Measurements from ENCODE around the gene KCNQ5. TPM values are rescaled to one million over a fixed set of nuclear protein-coding genes. Genes with fewer than 3 reads are reported as not detected.

KCNQ5 gene
- total RNA-seq, 2 donors from 2014 or later: 0.67 TPM; not detected in 1

DNA sequence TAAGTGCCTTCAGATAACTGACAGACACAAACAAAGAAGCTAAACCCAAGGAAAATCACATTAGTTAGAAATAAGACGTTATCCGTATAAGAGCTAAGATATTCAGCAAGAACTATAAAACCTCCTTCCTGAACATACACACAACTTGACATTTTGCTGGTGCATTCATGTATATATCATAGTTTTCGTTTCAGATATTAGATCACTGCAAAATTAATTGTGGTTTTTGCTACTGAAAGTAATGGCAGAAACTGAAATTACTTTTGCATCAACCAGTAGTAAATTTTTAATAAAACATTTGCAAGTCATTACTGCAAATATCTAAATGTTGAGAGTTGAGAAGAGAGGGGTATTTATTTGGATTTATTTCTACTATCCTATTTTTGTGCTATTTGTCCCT is 26.1 kb upstream of the KCNQ5 start:
- no peaks in the 10 kb centered on the region for H3K9me3 ChIP-seq
- DNase-seq (ENCODE audit: low spot score): no peak
- no peaks in the 10 kb centered on the region for H3K4me1 ChIP-seq
- H3K27ac ChIP-seq: no peak overlapping the region
- H3K4me3 ChIP-seq: no peak overlapping the region
- TF ChIP-seq, protein P1, sequence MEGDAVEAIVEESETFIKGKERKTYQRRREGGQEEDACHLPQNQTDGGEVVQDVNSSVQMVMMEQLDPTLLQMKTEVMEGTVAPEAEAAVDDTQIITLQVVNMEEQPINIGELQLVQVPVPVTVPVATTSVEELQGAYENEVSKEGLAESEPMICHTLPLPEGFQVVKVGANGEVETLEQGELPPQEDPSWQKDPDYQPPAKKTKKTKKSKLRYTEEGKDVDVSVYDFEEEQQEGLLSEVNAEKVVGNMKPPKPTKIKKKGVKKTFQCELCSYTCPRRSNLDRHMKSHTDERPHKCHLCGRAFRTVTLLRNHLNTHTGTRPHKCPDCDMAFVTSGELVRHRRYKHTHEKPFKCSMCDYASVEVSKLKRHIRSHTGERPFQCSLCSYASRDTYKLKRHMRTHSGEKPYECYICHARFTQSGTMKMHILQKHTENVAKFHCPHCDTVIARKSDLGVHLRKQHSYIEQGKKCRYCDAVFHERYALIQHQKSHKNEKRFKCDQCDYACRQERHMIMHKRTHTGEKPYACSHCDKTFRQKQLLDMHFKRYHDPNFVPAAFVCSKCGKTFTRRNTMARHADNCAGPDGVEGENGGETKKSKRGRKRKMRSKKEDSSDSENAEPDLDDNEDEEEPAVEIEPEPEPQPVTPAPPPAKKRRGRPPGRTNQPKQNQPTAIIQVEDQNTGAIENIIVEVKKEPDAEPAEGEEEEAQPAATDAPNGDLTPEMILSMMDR (IDR thresholded peaks at IDR 0.05): no peak
- no peaks in the 10 kb centered on the region for H3K36me3 ChIP-seq
- no peaks in the 10 kb centered on the region for H3K27me3 ChIP-seq

DNA sequence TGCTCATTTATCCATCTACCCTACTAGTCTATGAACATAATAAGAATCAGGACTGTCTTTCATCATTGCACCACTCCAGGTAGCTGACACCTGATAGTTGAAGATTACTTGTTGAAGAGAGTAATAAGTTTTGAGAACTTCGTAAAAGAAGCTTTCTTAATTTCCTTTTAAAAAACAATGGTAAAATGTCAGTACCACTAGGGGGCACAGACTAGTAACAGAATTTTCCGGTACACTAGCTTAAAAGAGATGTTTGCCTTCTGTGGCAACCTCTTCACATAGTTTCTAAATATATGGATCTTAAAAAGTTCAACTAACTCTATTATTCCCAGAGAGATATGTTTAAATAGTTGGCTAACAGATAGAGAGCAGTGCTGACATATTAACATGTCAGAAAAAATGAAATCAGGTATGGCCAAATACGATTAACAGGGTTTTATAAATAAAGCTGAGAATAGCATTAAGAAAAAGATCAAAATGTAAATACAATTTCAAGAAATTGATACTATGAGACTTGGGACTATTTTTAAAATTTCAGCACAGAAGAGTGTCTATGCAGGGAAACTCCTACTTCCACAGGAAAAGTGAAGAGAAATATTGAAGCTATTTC is 5.4 kb upstream of the KCNQ5 start:
- no peaks in the 10 kb centered on the region for H3K36me3 ChIP-seq
- H3K27me3 ChIP-seq: no peaks in the 10 kb centered on the region
- no peaks in the 10 kb centered on the region for H3K9me3 ChIP-seq
- TF ChIP-seq, protein P1 (IDR thresholded peaks at IDR 0.05): peak in 1 of 2 donors; percentile 59
- H3K27ac ChIP-seq: no peak overlapping the region
- DNase-seq (ENCODE audit: low spot score): no peak
- H3K4me3 ChIP-seq: no peak overlapping the region
- H3K4me1 ChIP-seq: peaks cover 0 to 20% of the 10 kb centered on the region in 2 donors

DNA sequence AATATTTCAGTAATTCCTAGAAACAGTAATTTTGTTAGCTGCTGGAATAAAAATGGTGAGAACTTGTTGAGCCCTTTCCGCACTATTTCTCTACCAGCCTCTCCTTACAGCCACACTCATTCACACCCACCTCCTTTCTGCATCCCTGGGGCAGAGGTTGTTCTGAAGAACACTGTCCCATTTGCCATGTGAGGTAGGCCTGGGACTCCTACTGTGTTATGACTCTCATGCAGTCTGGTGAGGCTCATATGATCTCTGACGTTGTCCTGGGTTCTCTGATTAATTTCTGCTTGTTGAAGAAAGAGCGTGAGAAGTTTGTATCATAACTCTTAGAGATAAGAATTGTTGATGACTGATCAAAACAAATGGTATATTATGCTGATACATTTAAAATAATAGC is 4.1 kb upstream of the KCNQ5 start:
- no peaks in the 10 kb centered on the region for H3K36me3 ChIP-seq
- peaks cover 4 to 5% of the 10 kb centered on the region in 2 donors for H3K27me3 ChIP-seq
- H3K4me1 ChIP-seq: peaks cover 0 to 32% of the 10 kb centered on the region in 2 donors
- H3K9me3 ChIP-seq: no peaks in the 10 kb centered on the region
- DNase-seq (ENCODE audit: low spot score): no peak
- H3K4me3 ChIP-seq: no peak overlapping the region
- H3K27ac ChIP-seq: no peak overlapping the region
- TF ChIP-seq, protein P1 (IDR thresholded peaks at IDR 0.05): no peak

DNA sequence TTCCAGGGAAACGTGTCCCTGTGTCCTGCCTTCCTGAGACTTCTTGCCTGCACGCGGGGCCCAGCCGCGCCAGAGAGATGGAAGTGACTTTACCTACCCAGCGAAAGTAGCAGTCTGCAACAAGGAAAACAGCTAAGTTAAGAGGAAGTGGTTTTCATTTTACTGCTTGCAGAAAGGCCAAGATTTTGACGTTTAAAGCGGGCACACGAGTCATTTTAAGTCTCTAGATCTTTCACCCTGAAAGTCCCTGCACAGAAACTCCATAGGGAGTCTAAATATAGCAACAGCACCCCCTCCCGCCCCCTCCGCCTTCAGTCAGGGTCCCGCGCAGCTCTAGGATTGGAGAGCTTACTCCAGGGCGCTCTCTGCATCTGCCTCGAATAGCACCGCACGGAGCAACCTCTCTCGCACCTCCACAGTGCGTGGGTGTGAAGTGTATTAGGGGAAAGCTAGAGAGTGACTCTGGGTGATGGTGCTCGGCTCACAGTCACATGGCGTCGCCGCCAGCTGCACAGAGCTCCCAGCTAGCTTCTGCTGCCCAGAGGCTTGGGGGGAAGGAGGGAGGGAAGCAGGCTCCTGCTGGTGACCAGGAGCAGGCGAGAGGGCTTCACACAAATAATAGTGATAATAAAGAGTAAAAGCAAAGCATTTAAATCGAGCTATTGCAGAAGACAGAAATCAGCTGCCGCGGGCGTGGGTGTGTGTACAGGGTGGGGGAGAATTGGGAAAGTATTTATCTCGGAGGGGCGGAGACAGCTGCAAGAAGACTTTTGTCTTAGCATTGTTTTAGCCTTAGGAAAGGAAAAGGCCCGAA is 1.8 kb upstream of the KCNQ5 start:
- no peaks in the 10 kb centered on the region for H3K9me3 ChIP-seq
- TF ChIP-seq, protein P1 (IDR thresholded peaks at IDR 0.05): no peak
- peaks cover 6 to 11% of the 10 kb centered on the region in 2 donors for H3K27me3 ChIP-seq
- H3K27ac ChIP-seq: no peak overlapping the region
- no peak for DNase-seq (ENCODE audit: low spot score)
- no peaks in the 10 kb centered on the region for H3K36me3 ChIP-seq
- peak overlapping the region in 1 of 2 donors; percentile 51 for H3K4me3 ChIP-seq
- H3K4me1 ChIP-seq: peaks cover 0 to 38% of the 10 kb centered on the region in 2 donors

DNA sequence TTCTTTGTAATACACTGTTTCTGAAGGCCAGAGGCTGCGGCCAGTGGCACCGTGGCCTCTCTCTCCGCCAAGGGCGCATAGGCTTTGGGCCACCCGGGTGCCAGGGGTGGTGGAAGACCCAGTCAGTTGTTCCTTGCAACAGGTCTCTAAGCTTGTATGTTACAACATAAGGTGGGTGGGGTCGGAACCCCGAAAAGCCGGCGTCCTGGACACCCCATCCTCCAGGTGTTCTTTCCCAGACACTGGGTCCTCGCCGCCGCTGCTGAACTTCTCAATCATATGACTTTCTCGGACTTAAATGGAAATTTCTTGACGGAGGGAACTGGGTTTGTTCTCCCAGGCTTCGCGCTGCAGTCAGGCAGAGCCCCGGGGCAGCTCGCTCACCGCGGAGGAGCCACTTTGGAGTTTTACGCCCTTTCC is 983 bp upstream of the KCNQ5 start:
- DNase-seq (ENCODE audit: low spot score): no peak
- H3K27ac ChIP-seq: no peak overlapping the region
- H3K36me3 ChIP-seq: no peaks in the 10 kb centered on the region
- H3K9me3 ChIP-seq: no peaks in the 10 kb centered on the region
- peaks cover 6 to 11% of the 10 kb centered on the region in 2 donors for H3K27me3 ChIP-seq
- H3K4me1 ChIP-seq: peaks cover 0 to 38% of the 10 kb centered on the region in 2 donors
- TF ChIP-seq, protein P1 (IDR thresholded peaks at IDR 0.05): no peak
- peak overlapping the region; percentile 32 to 51 for H3K4me3 ChIP-seq
